PC-3 (cell line): Measurements from ENCODE around the gene IQCC. TPM values are rescaled to one million over a fixed set of nuclear protein-coding genes. Genes with fewer than 3 reads are reported as not detected.

Source experiments
- ATAC-seq: fragments of 200-7000 bp; cut with Tn5 transposase; 2 replicates; pipeline ENCODE4 v1.9.1; 2020; ENCODE audit warnings: mild to moderate bottlenecking, moderate library complexity
- Bru-seq: library from RNA; stranded (reverse); fragments of 400-500 nt; gene quantifications from one replicate; lab custom pipeline; 2021; lab: Mats Ljungman, UMichigan
- BruChase-seq, 2 experiments: library from RNA; stranded (reverse); fragments of 400-500 nt; gene quantifications; one replicate each; lab custom pipeline; 2021; lab: Mats Ljungman, UMichigan
- BruUV-seq: library from RNA; stranded (reverse); fragments of 400-500 nt; replicated peaks from 2 replicates; lab custom pipeline; 2021; lab: Mats Ljungman, UMichigan
- CTCF ChIA-PET: fragments of 300-600 bp; sonication (Branson Sonifier 250); formaldehyde crosslinking; loops from one replicate; lab custom pipeline; 2022; ENCODE audit warnings: antibody characterized with exemption; lab: Charles Lee
- POLR2A ChIA-PET: fragments of 300-600 bp; sonication (Branson Sonifier 250); formaldehyde crosslinking; loops from one replicate; lab custom pipeline; 2022; ENCODE audit warnings: antibody characterized with exemption; ENCODE audit not compliant: unreplicated experiment; lab: Charles Lee
- DNase-seq: peaks from one replicate; pipeline ENCODE4 v3.0.0-alpha.2; 2015
- H2AFZ ChIP-seq: fragments of 300-600 bp; sonication (generic); 2 replicates; pipeline ENCODE4 v1.6.0; 2016; ENCODE audit warnings: antibody characterized with exemption, low read length
- H3F3A ChIP-seq: fragments of 300-600 bp; sonication (generic); one replicate; pipeline ENCODE4 v1.6.0; 2017; ENCODE audit warnings: antibody characterized with exemption, low read length, control low read depth, mild to moderate bottlenecking; ENCODE audit not compliant: unreplicated experiment
- H3K27ac ChIP-seq: fragments of 300-600 bp; sonication (generic); 2 replicates; pipeline ENCODE4 v1.5.1; 2016; ENCODE audit warnings: mild to moderate bottlenecking, low read length
- H3K27me3 ChIP-seq: fragments of 300-600 bp; sonication (generic); 2 replicates; pipeline ENCODE4 v1.6.1; 2016; ENCODE audit warnings: low read length, mixed read lengths
- H3K36me3 ChIP-seq: fragments of 300-600 bp; sonication (generic); 2 replicates; pipeline ENCODE4 v1.6.1; 2016; ENCODE audit warnings: low read depth, mixed run types, low read length, mixed read lengths
- H3K4me1 ChIP-seq: fragments of 300-600 bp; sonication (generic); 2 replicates; pipeline ENCODE4 v1.5.1; 2016; ENCODE audit warnings: low read length; ENCODE audit not compliant: insufficient read depth
- H3K4me2 ChIP-seq: fragments of 300-600 bp; sonication (generic); 2 replicates; pipeline ENCODE4 v1.6.0; 2016; ENCODE audit warnings: low read length
- H3K4me3 ChIP-seq: fragments of 300-600 bp; sonication (generic); 2 replicates; pipeline ENCODE4 v1.5.1; 2016; ENCODE audit warnings: mild to moderate bottlenecking, low read length, mixed read lengths
- H3K79me2 ChIP-seq: fragments of 300-600 bp; sonication (generic); 2 replicates; pipeline ENCODE4 v1.6.1; 2017; ENCODE audit warnings: low read length, mixed read lengths
- H3K9ac ChIP-seq: fragments of 300-600 bp; sonication (generic); 2 replicates; pipeline ENCODE4 v1.6.0; 2016; ENCODE audit warnings: mild to moderate bottlenecking, low read length
- H3K9me2 ChIP-seq: fragments of 300-600 bp; sonication (generic); replicated peaks from 2 replicates; pipeline ENCODE4 v1.6.1; 2016; ENCODE audit warnings: mixed run types, low read length, mixed read lengths
- H3K9me3 ChIP-seq: fragments of 300-600 bp; sonication (generic); 2 replicates; pipeline ENCODE4 v1.6.1; 2016; ENCODE audit warnings: low read length, mixed read lengths
- H4K20me1 ChIP-seq: fragments of 300-600 bp; sonication (generic); 2 replicates; pipeline ENCODE4 v1.6.1; 2016; ENCODE audit warnings: low read length, mixed read lengths
- EZH2 ChIP-seq: fragments of 300-600 bp; sonication (generic); IDR thresholded peaks from one replicate; pipeline ENCODE4 v1.6.1; 2017; ENCODE audit warnings: antibody characterized with exemption, mild to moderate bottlenecking, low read length; ENCODE audit not compliant: unreplicated experiment
- EZH2phosphoT487 ChIP-seq: fragments of 300-600 bp; sonication (generic); IDR thresholded peaks from 2 replicates; pipeline ENCODE4 v1.6.1; 2018; ENCODE audit warnings: mild to moderate bottlenecking, antibody characterized with exemption, low read length, borderline replicate concordance
- intact Hi-C: fragments of 100-400 bp; cut with micrococcal nuclease; formaldehyde crosslinking; loops from 2 replicates; pipeline ENCODE4 v1.9.0; 2023
- long read RNA-seq: library from polyadenylated mRNA; unstranded; transcript quantifications from one replicate; pipeline ENCODE4 v2.0.0, GENCODE V29; 2021; ENCODE audit not compliant: unreplicated experiment
- total RNA-seq: library from RNA; depleted of rRNA; stranded (reverse); fragments of >200 nt; gene quantifications from 2 replicates; pipeline ENCODE4 v1.2.3, GENCODE V29; 2014; rRNA removed
- TF ChIP-seq, protein P1 (sequence below): fragments of 300-600 bp; sonication (generic); conservative IDR thresholded peaks from 2 replicates; pipeline ENCODE4 v1.5.1; 2017; ENCODE audit warnings: antibody characterized with exemption, low read depth, mild to moderate bottlenecking, low read length

The IQCC gene
- total RNA-seq (8.5 and 11.8 TPM in 2 replicates), Bru-seq, nascent RNA (percentile 71 among the genes with signal in this experiment), BruChase-seq, experiment 1, labeled RNA remaining after a 6-hour chase (percentile 67 among the genes with signal in this experiment), BruChase-seq, experiment 2, labeled RNA remaining after a 2-hour chase (percentile 62 among the genes with signal in this experiment)
- long read RNA-seq, partial matches to known transcripts, result 7 of 33 reads
- long read RNA-seq, other reads (novel, unspliced or antisense), result 21 of 33 reads

DNA sequence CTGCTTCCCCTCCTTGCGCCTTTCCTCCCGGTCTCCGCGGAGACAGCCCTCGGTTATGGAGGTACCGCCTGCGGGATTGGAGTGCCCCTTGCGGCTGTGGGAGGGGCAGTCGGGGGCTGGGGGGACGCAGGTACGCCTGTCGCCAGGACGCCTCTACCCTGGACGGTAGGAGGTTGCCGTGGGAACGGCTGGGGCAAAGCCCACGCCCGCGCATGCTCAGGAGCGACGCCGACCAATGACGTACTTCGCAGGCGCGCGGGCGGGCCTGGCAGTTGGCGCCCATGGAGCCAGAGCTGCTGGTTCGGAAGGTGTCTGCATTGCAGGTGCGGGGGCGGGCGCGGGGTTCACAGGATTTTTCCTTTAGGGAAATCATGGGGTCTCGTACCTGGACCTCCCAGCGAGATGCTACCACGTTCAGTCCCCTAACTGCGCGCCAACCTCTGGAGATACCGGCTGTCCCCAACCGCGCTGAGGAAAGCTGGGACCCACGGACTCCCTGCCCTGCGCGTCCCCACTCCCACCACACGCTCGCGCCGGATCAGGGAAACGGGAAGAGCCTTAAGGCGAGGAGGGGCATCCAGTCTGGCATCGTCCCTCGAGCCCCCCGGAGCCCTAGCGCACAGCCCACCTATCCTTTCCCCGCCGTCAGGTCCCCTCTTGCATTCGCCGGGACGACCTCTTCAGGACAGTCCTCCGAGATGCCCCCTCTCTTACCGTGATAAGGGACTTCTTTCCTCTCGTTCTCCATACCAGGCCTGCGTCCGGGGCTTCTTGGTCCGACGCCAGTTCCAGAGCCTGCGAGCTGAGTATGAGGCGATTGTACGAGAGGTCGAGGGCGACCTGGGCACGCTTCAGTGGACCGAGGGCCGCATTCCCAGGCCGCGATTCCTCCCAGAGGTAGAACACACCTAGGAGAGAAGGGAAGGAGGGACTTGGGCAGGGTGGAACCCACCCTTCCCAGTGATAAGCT lies at the start of gene IQCC:
TSS of gene IQCC (plus strand) at position 271 of the 970 bp plus-strand sequence. CDS start at position 282, 11 bp downstream.
- TF ChIP-seq, protein P1, sequence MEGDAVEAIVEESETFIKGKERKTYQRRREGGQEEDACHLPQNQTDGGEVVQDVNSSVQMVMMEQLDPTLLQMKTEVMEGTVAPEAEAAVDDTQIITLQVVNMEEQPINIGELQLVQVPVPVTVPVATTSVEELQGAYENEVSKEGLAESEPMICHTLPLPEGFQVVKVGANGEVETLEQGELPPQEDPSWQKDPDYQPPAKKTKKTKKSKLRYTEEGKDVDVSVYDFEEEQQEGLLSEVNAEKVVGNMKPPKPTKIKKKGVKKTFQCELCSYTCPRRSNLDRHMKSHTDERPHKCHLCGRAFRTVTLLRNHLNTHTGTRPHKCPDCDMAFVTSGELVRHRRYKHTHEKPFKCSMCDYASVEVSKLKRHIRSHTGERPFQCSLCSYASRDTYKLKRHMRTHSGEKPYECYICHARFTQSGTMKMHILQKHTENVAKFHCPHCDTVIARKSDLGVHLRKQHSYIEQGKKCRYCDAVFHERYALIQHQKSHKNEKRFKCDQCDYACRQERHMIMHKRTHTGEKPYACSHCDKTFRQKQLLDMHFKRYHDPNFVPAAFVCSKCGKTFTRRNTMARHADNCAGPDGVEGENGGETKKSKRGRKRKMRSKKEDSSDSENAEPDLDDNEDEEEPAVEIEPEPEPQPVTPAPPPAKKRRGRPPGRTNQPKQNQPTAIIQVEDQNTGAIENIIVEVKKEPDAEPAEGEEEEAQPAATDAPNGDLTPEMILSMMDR, result no peak
- TF ChIP-seq EZH2phosphoT487 (no peak), EZH2 (no peak)
- Histone ChIP-seq H3K4me1 (peaks cover 27% of the 10 kb centered on the region), H2AFZ (peak within 1 kb of the TSS; percentile 87), H3K4me3 (peak within 1 kb of the TSS; percentile 83), H3K4me2 (peak within 1 kb of the TSS; percentile 94), H4K20me1 (no peaks in the 10 kb centered on the region), H3K9me3 (no peaks in the 10 kb centered on the region), H3K79me2 (peaks cover 18% of the 10 kb centered on the region), H3K27ac (peak within 1 kb of the TSS; percentile 27; the same call in 1 of the 2 replicates), H3K9ac (peak within 1 kb of the TSS; percentile 92), H3K36me3 (peaks cover 5% of the 10 kb centered on the region; the same call in 1 of the 2 replicates), H3K27me3 (no peaks in the 10 kb centered on the region), H3F3A (no peaks in the 10 kb centered on the region), H3K9me2 (no peaks in the 10 kb centered on the region)
- POLR2A ChIA-PET, result no interaction called here
- ATAC-seq, result peak; percentile 79
- BruUV-seq, result TSS peak; percentile 86
- intact Hi-C loops, result no loop called here
- CTCF ChIA-PET, result no interaction called here
- DNase-seq, result peak; percentile 91

DNA sequence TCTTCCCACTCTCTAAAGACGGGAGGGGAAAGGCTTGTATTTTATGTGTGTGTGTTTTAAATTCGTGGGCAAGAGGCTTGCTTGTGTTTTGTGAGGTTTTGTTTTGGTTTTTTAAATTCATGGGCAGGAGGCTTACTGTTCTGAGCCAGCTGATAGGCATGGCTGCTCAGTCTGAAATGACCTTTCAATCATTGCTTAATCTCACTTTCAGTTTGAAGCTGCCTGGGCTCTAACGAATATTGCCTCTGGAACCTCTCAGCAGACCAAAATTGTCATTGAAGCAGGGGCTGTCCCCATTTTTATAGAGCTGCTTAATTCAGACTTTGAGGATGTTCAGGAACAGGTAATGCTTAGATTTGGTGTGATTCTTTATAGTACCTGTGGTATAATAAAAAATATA lies 46.3 kb upstream of the IQCC start:
- H2AFZ ChIP-seq, result no peak overlapping the region
- TF ChIP-seq, protein P1, result no peak
- TF ChIP-seq EZH2, result no peak
- no peak for TF ChIP-seq EZH2phosphoT487
- no peaks in the 10 kb centered on the region for H3K9me2 ChIP-seq
- H3K9me3 ChIP-seq, result no peaks in the 10 kb centered on the region
- no peaks in the 10 kb centered on the region for H4K20me1 ChIP-seq
- 0 out of 2 replicates have a peak, but pooled peaks cover 3% of the 10 kb centered on the region for H3K79me2 ChIP-seq
- no peak overlapping the region for H3K4me2 ChIP-seq
- BruUV-seq, result no TSS peak
- no peak overlapping the region for H3K4me3 ChIP-seq
- ATAC-seq (no peak), DNase-seq (no peak)
- intact Hi-C loops, result no loop called here
- ChIA-PET POLR2A (no interaction called here), CTCF (no interaction called here)
- H3K27ac ChIP-seq, result no peak overlapping the region
- H3K4me1 ChIP-seq, result peaks cover 11% of the 10 kb centered on the region
- H3K27me3 ChIP-seq, result no peaks in the 10 kb centered on the region
- H3K9ac ChIP-seq, result no peak overlapping the region
- H3K36me3 ChIP-seq, result peaks cover 62% of the 10 kb centered on the region
- peaks cover 3% of the 10 kb centered on the region for H3F3A ChIP-seq
